GOT3 (cell line): Measurements from ENCODE around the gene PSG11.
"Not testable (repeated sequence)": the region's sequence is repeated elsewhere in the genome, so short reads cannot be mapped to it uniquely, and the experiment has no call there.

ENCODE experiments used
- DNase-seq: peaks from one replicate; lab custom pipeline; 2025; ENCODE audit warnings: mixed read lengths; lab: John Stamatoyannopoulos, UW

The PSG11 gene

DNA sequence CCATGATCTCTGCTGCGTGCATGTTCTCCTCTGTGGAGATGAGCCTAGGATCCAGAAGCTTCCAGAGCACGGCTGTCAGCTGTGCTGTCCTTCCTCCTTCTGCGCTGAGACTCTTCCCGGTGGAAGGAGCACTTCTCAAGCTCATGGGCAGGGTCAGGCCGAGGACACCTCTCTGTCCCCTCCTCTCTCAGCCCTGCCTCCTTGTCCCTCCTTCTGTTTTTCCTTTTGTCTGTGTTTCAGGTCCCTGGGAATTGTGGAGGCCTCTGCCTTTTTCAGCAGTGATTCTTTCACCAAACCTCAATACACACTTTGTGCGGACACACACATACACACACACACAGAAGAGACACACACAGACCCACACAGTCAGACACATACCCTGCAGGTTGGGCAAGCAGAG, at the start of gene PSG11:
TSS of gene PSG11 (minus strand) at position 101 of the 400 bp plus-strand sequence. CDS start at position 4, 97 bp downstream.
- not testable (repeated sequence) for DNase-seq

GRCh38 chr19:43062418-43062817, 36.1 kb upstream of the PSG11 start:
- DNase-seq, result not testable (repeated sequence)

DNA sequence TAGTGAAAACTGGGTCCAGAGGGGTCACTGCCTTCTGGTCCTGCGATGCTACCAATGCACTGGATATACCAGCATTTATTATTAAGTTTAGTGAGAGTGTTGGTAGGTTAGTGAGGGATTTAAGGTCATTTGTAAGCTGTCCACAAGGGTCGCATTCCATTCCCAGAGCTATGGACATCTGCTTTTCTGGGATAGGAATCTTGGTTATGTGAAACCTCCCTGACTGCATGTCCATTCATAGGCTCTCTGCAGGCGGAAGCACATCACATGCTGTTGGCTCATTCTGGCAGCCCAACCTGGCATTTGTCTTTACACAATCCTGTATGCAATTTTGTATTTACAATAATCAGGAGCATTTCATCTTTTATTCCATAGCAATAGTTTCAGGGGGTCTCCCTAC, 35.1 kb upstream of the PSG11 start:
- DNase-seq, result not testable (repeated sequence)

DNA sequence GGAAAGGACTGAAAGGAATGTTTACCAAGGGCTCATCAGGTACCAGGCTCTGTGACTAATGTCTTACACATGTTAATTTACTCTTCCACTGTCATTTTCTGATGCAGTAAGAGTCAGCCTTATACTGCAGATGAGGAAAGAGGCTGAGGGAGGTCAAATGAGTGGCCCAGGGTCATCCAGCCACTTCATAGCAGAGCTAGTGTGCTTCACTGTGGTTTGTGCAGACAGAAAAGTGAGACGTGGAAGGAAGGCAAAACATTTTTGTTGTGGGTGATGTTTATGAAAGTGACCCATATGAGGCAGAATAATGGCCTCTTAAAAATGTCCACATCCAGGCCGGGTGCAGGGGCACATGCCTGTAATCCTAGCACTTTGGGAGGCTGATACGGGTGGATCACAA, 34.0 kb upstream of the PSG11 start:
- DNase-seq, result not testable (repeated sequence)

- not testable (repeated sequence) for DNase-seq
Measured at GRCh38 chr19:43059482-43059881, 33.2 kb upstream of the PSG11 start.

DNA sequence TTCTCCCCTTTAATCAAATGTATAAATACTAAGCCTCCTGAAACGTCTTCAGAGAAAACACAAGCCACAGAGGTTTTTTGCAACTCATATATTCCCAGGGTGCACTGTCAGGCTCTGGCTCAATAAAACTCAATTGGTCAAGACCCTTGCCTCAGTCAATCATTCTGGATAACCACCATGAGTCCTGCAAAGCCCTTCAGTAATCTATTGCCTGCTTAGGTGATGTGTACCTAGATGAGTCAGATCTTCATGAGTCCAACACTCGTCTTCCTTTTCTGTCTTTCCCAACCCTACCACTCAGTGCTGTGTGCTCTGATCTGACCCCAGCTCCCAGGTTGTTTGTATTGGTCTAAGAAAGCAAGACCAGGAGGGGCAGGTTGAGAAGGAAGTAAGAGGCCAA, 32.2 kb upstream of the PSG11 start:
- not testable (repeated sequence) for DNase-seq

DNA sequence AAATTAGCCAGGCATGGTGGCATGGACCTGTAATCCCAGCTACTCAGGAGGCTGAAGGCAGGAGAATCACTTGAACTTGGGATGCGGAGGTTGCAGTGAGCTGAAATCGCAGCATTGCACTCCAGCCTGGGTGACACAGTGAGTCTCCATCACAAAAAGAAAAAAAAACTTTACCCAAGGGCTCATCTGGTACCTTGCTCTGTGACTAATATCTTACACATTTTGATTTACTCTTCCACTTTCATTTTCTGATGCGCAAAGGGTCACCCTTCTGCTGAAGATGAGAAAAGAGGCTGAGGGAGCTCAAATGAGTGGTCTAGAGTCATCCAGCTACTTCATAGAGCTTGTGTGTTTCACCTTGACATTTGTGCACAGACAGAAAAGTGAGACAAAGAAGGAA, 21.7 kb upstream of the PSG11 start:
- DNase-seq, result not testable (repeated sequence)

GRCh38 chr19:43046578-43046977, 20.3 kb upstream of the PSG11 start:
- not testable (repeated sequence) for DNase-seq

GRCh38 chr19:43043492-43044180, 17.4 kb upstream of the PSG11 start:
- not testable (repeated sequence) for DNase-seq

DNA sequence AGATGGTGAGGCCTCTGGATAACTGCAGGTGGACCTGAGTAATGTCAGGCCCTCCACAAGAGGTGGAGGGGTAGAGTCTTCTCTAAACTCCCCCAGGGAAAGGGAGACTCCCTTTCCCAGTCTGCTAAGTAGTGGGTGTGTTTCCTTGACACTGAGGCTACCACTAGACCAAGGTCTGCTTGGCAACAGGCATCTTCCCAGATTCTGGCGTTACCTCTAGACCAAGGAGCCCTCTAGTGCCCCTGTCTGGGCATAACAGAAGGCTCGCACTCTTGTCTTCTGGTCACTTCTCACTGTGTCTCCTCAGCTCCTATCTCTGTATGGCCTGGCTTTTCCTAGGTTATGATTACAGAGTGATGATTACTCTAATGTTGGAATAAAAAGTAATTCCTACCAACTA, 5.4 kb upstream of the PSG11 start:
- DNase-seq, result not testable (repeated sequence)

- no peak for DNase-seq
Measured at GRCh38 chr19:43028866-43029265, 2.6 kb upstream of the PSG11 start.

GRCh38 chr19:43027985-43028384, 1.7 kb upstream of the PSG11 start:
- not testable (repeated sequence) for DNase-seq

- DNase-seq, result not testable (repeated sequence)
Measured at GRCh38 chr19:43027061-43027460, 792 bp upstream of the PSG11 start.

- not testable (repeated sequence) for DNase-seq
Measured at GRCh38 chr19:43022098-43022497, 4.2 kb downstream of the PSG11 start.

DNA sequence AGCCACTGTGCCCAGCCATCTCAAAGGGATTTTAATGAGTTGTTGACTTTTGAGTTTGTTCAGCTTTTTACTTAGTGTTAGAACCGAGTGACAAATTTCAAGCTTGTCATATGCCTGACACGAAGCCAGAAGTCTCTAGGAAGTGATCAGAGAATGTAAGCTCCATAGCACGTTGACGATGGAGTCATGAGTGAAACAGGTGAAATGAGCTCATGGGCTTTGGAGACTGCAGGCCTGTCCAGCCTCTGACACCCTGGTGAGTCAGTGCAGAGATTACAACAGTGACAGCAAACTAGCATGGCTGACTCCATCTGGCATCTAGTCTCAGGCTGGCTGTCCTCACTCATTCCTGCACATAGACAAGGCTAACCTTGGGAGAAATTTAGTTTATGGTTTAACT, 4.6 kb downstream of the PSG11 start:
- not testable (repeated sequence) for DNase-seq

DNA sequence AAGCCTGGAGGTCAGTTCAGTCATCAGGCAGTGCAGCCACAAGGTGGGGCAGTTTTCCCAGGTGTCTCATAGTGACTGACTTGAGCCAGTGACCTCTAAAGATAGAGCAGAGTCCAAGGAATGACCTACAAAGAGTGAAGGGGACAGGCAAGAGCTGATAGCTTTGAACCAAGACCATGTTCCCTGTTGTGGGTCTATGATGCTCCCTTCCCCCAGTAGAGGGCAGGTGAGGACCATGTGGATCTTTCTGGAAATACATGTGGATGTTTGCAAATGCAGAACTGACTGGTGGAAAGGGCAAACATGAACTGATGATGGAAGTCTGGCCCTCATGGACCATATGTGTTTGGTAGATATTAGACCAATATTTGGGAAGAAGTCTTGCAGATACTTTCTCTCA, 6.7 kb downstream of the PSG11 start:
- DNase-seq, result not testable (repeated sequence)

DNA sequence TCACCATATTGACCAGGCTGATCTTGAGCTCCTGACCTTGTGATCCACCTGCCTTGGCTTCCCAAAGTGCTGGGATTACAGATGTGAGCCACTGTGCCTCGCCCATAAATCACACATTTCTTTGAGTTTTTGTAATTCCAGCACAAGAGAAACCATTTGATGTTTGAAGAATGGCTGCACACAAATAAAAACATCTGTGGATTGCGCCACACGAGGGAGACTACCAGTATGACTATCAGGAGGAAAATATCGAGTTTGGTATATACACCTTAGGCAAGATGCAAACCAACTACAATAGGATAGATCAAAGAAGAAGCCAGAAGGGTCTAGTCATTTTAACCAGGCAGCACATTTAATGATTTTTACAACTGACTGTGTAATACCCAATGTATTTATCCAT, 20.4 kb downstream of the PSG11 start:
- DNase-seq, result not testable (repeated sequence)

DNA sequence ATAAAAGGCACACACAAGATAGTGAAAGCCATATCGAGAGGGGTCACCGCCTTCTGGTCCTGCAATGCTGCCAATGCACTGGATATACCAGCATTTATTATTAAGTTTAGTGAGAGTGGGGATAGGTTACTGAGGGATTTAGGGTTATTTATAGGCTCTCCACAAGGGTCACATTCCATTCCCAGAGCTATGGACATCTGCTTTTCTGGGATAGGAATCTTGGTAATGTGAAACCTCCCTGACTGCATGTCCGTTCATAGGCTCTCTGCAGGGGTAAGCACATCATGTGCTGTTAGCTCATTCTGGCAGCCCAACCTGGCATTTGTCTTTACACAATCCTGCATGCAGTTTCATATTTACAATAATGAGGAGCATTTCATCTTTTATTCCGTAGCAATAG, 21.4 kb downstream of the PSG11 start:
- not testable (repeated sequence) for DNase-seq

DNA sequence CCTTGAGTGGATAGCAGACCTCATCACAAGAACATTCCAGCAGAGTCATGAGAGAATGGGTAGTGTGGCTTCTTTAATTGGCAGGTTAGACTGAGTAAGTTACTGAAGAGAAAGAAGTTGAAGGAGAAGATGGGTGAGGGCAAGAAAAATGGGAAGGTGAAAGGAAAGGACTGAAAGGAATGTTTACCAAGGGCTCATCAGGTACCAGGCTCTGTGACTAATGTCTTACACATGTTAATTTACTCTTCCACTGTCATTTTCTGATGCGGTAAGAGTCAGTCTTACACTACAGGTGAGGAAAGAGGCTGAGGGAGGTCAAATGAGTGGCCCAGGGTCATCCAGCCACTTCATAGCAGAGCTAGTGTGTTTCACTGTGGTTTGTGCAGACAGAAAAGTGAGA, 22.6 kb downstream of the PSG11 start:
- DNase-seq, result not testable (repeated sequence)

- DNase-seq, result not testable (repeated sequence)
Measured at GRCh38 chr19:43002948-43003347, 23.3 kb downstream of the PSG11 start.

DNA sequence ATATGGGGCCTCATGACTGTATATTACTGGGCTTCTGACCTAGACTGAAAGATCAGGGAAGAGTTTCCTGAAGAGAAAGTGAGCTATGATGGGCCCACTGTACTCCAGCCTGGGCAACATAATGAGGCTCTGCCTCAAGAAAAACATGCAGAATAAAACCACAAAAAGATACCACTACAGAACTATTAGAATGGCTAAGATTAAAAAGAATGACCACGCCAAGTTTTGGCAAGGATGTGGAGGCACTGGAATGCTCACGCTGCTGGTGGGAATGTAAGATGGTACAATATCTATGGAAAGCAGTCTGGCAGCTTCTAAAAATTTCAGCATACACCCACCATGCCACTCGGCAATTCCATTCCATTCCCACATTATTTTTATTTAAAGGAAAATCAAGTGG, 30.1 kb downstream of the PSG11 start:
- DNase-seq, result not testable (repeated sequence)

GRCh38 chr19:42992029-42992604, 34.2 kb downstream of the PSG11 start:
- DNase-seq, result not testable (repeated sequence)

DNA sequence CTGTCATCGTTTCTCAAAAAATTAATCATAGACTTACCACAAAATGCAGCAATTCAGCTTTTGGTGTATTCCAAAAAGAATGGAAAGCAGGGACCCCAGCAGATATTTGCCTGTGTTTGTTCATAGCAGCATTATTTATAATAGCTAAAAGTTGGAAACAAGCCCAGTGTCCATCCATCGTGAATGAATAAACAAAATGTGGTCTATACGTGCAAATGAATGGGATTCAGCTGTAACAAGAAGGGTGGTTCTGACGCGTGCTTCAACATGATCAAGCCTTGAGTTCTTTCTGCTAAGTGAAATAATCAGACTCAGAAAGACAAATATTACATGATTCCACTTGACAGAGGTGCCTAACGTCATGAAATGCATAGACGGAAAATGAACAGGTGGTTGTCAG, 36.4 kb downstream of the PSG11 start:
- no peak for DNase-seq

DNA sequence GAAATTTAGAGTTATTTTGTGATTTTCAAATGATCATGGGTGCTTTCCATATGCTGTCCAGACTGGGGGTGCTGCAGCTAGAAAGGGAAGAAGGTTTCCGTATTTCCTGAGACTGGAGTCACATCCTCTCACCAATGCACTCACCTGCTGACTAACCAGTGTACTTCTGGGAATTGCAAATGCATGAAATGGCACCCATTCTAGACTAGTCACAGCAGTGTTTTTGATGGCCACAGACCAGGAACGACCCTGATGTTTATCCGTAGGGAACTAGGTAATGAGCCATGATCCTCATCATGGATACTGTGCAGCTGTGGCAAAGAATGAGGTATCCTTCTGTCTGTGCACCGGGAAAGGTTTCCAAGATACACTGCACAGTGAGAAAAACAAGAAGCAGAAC, 37.1 kb downstream of the PSG11 start:
- DNase-seq, result not testable (repeated sequence)
